ENCODE results near the gene MYLK2. TPM values are rescaled to one million over a fixed set of nuclear protein-coding genes. Genes with fewer than 3 reads are reported as not detected.

Gene MYLK2
- total and polyA plus RNA-seq, 10 of the 15 experiments (the other 5 are each of a cell fraction or from before 2014, with no cell fraction given), result 0.04 to 0.67 (median 0.18) TPM; not detected in 1

GRCh38 chr20:31803552-31804291 lies 15.4 kb upstream of the MYLK2 start:
- in situ Hi-C loops (cut with MboI), result no loop called here
- 80% methylated on average over 7 of the region's 7 CpGs for WGBS (ENCODE audit: insufficient coverage, insufficient replicate concordance, low lambda C conversion rate, missing lambda C conversion rate)
- no peaks in the 10 kb centered on the region for H3K9me3 ChIP-seq (replicated peaks; ENCODE audit: control insufficient read depth, insufficient read depth, low read length)
- intact Hi-C loops (cut with micrococcal nuclease; ENCODE audit: unreplicated experiment), result no loop called here
- no peak overlapping the region for H3K27ac ChIP-seq (ENCODE audit: control insufficient read depth, insufficient read depth)
- no peak overlapping the region for H3K4me2 ChIP-seq (ENCODE audit: control insufficient read depth, insufficient read depth)
- H2AFZ ChIP-seq (ENCODE audit: control insufficient read depth, low read depth, low read length), result no peak overlapping the region
- ChIA-PET POLR2A (no interaction called here), SMC1A (ENCODE audit: uncharacterized antibody, unreplicated experiment) (no interaction called here), CTCF (no interaction called here), RAD21 (ENCODE audit: unreplicated experiment) (no interaction called here)
- H3K36me3 ChIP-seq (ENCODE audit: control insufficient read depth in 2 of 2, insufficient read depth in 2 of 2, low read length in 1 of 2), result peaks cover 8 to 13% of the 10 kb centered on the region in 2 experiments
- DNase-seq (ENCODE audit: low read depth, low spot score) (no peak), FAIRE-seq (no peak), ATAC-seq (no peak)
- H3K4me1 ChIP-seq (ENCODE audit: control insufficient read depth, insufficient read depth, low read length), result no peaks in the 10 kb centered on the region
- no peaks in the 10 kb centered on the region for H3K27me3 ChIP-seq (replicated peaks in 1 of 2; ENCODE audit: control insufficient read depth in 2 of 2, insufficient read depth in 2 of 2, low read length in 1 of 2)
- TF ChIP-seq EED (IDR thresholded peaks at IDR 0.05; ENCODE audit: low read depth), result no peak
- TF ChIP-seq, protein P1, sequence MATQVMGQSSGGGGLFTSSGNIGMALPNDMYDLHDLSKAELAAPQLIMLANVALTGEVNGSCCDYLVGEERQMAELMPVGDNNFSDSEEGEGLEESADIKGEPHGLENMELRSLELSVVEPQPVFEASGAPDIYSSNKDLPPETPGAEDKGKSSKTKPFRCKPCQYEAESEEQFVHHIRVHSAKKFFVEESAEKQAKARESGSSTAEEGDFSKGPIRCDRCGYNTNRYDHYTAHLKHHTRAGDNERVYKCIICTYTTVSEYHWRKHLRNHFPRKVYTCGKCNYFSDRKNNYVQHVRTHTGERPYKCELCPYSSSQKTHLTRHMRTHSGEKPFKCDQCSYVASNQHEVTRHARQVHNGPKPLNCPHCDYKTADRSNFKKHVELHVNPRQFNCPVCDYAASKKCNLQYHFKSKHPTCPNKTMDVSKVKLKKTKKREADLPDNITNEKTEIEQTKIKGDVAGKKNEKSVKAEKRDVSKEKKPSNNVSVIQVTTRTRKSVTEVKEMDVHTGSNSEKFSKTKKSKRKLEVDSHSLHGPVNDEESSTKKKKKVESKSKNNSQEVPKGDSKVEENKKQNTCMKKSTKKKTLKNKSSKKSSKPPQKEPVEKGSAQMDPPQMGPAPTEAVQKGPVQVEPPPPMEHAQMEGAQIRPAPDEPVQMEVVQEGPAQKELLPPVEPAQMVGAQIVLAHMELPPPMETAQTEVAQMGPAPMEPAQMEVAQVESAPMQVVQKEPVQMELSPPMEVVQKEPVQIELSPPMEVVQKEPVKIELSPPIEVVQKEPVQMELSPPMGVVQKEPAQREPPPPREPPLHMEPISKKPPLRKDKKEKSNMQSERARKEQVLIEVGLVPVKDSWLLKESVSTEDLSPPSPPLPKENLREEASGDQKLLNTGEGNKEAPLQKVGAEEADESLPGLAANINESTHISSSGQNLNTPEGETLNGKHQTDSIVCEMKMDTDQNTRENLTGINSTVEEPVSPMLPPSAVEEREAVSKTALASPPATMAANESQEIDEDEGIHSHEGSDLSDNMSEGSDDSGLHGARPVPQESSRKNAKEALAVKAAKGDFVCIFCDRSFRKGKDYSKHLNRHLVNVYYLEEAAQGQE (IDR thresholded peaks at IDR 0.05; ENCODE audit: low read depth, low read length), result no peak
- TF ChIP-seq SMAD5 (IDR thresholded peaks at IDR 0.05; ENCODE audit: low read depth), result no peak
- TF ChIP-seq JUNB (IDR thresholded peaks at IDR 0.05), result no peak
- TF ChIP-seq LARP7 (IDR thresholded peaks at IDR 0.05), result no peak
- no peak for TF ChIP-seq MXI1 (IDR thresholded peaks at IDR 0.05; ENCODE audit: low read depth, low read length)
- no peak for TF ChIP-seq EP300 (IDR thresholded peaks at IDR 0.05; ENCODE audit: borderline replicate concordance in 1 of 2, control insufficient read depth in 1 of 2, low read depth in 2 of 2, low read length in 2 of 2)
- no peak for TF ChIP-seq TARDBP (IDR thresholded peaks at IDR 0.05; ENCODE audit: borderline replicate concordance)
- no peak for TF ChIP-seq HDGF (IDR thresholded peaks at IDR 0.05)
- TF ChIP-seq NKRF (conservative IDR thresholded peaks at IDR 0.05), result no peak
- no peak for TF ChIP-seq MEF2A (IDR thresholded peaks at IDR 0.05; ENCODE audit: insufficient read depth, low read depth, low read length)
- no peak for TF ChIP-seq TCF12 (IDR thresholded peaks at IDR 0.05; ENCODE audit: low read depth, low read length)
- no peak for TF ChIP-seq ATF2 (IDR thresholded peaks at IDR 0.05; ENCODE audit: low read length)
- no peak for TF ChIP-seq EGR1 (IDR thresholded peaks at IDR 0.05; ENCODE audit: borderline replicate concordance in 1 of 2, low read depth in 2 of 2, low read length in 2 of 2)
- no peaks in the 10 kb centered on the region for H4K20me1 ChIP-seq (ENCODE audit: control insufficient read depth, insufficient read depth)
- no peak overlapping the region for H3K4me3 ChIP-seq
- no peaks in the 10 kb centered on the region for H3K79me2 ChIP-seq (ENCODE audit: control insufficient read depth, insufficient read depth, low read length)
- BruUV-seq (replicated peaks), result no TSS peak
- no peak overlapping the region for H3K9ac ChIP-seq (ENCODE audit: control insufficient read depth, insufficient read depth, low read length)

All from GM12878 (cell line).